Trophoblast cell (in vitro differentiated cells and primary cell): ENCODE results near the gene HPS3.

ENCODE experiments used
- DNase-seq, 2 donors: peaks; one replicate each; pipeline ENCODE4 v3.0.0-alpha.2; 2016
- H2AFZ ChIP-seq: 2 replicates; pipeline ENCODE4 v1.6.1; 2013; ENCODE audit warnings: low read length, moderate library complexity, mild to moderate bottlenecking; ENCODE audit not compliant: insufficient read depth, poor library complexity
- H2AK5ac ChIP-seq: 2 replicates; pipeline ENCODE4 v1.6.1; 2013; ENCODE audit warnings: mild to moderate bottlenecking, low read length
- H2BK120ac ChIP-seq: 2 replicates; pipeline ENCODE4 v1.6.1; 2013; ENCODE audit warnings: low read length, mild to moderate bottlenecking, moderate library complexity; ENCODE audit not compliant: insufficient read depth, poor library complexity
- H2BK12ac ChIP-seq: 2 replicates; pipeline ENCODE4 v1.6.1; 2013; ENCODE audit warnings: mild to moderate bottlenecking, low read length, moderate library complexity
- H2BK5ac ChIP-seq: 2 replicates; pipeline ENCODE4 v1.6.1; 2013; ENCODE audit warnings: low read length, low read depth, moderate library complexity, mild to moderate bottlenecking; ENCODE audit not compliant: poor library complexity
- H3K14ac ChIP-seq: 2 replicates; pipeline ENCODE4 v1.6.1; 2013; ENCODE audit warnings: mild to moderate bottlenecking, low read length
- H3K18ac ChIP-seq: 2 replicates; pipeline ENCODE4 v1.6.1; 2013; ENCODE audit warnings: mild to moderate bottlenecking, low read length
- H3K23ac ChIP-seq: 2 replicates; pipeline ENCODE4 v1.6.1; 2013; ENCODE audit warnings: low read length
- H3K27ac ChIP-seq: 2 replicates; pipeline ENCODE4 v1.5.1; 2013; ENCODE audit warnings: low read depth, mild to moderate bottlenecking, inconsistent platforms, low read length, moderate library complexity
- H3K27me3 ChIP-seq: 2 replicates; pipeline ENCODE4 v1.6.1; 2013; ENCODE audit warnings: inconsistent platforms, mild to moderate bottlenecking, low read length, moderate library complexity; ENCODE audit not compliant: insufficient read depth
- H3K36me3 ChIP-seq, 2 experiments: 1 replicate in 1 of 2; 2 replicates in 1 of 2; pipeline ENCODE4 v1.6.1; 2013; ENCODE audit warnings: low read length in 2 of 2, mild to moderate bottlenecking in 2 of 2, moderate library complexity in 1 of 2; ENCODE audit not compliant: insufficient read depth in 2 of 2, control insufficient read depth in 1 of 2
- H3K4ac ChIP-seq: 2 replicates; pipeline ENCODE4 v1.6.1; 2013; ENCODE audit warnings: low read depth, mild to moderate bottlenecking, low read length, moderate library complexity
- H3K4me1 ChIP-seq, 2 experiments: 1 replicate in 1 of 2; 2 replicates in 1 of 2; pipeline ENCODE4 v1.6.1; 2013; ENCODE audit warnings: low read length in 2 of 2, mild to moderate bottlenecking in 2 of 2, moderate library complexity in 1 of 2; ENCODE audit not compliant: insufficient read depth in 2 of 2, control insufficient read depth in 1 of 2
- H3K4me2 ChIP-seq: 2 replicates; pipeline ENCODE4 v1.6.1; 2013; ENCODE audit warnings: inconsistent platforms, mild to moderate bottlenecking, low read length, moderate library complexity
- H3K4me3 ChIP-seq: 2 replicates; pipeline ENCODE4 v1.5.1; 2013; ENCODE audit warnings: mild to moderate bottlenecking, low read depth, low read length, inconsistent platforms
- H3K79me1 ChIP-seq: one replicate; pipeline ENCODE4 v1.6.1; 2013; ENCODE audit warnings: low read length
- H3K79me2 ChIP-seq: 2 replicates; pipeline ENCODE4 v1.6.1; 2013; ENCODE audit warnings: low read length, mild to moderate bottlenecking; ENCODE audit not compliant: control insufficient read depth, insufficient read depth, poor library complexity
- H3K9ac ChIP-seq: 2 replicates; pipeline ENCODE4 v1.6.1; 2013; ENCODE audit warnings: mild to moderate bottlenecking, low read length
- H3K9me3 ChIP-seq: 2 replicates; pipeline ENCODE4 v1.6.1; 2013; ENCODE audit warnings: low read depth, mild to moderate bottlenecking, control low read depth, inconsistent platforms, low read length; ENCODE audit not compliant: insufficient read depth
- H4K12ac ChIP-seq: 2 replicates; pipeline ENCODE4 v1.6.1; 2013; ENCODE audit warnings: low read depth, mild to moderate bottlenecking, low read length, moderate library complexity
- H4K8ac ChIP-seq: 2 replicates; pipeline ENCODE4 v1.6.1; 2013; ENCODE audit warnings: low read depth, mild to moderate bottlenecking, low read length, moderate library complexity
- H4K91ac ChIP-seq: one replicate; pipeline ENCODE4 v1.6.1; 2013; ENCODE audit warnings: low read depth, mild to moderate bottlenecking, low read length, moderate library complexity
- WGBS: extraction: QIAGEN DNeasy Blood & Tissue Kit; methylation state at CpG from one replicate; pipeline ENCODE4 v1.1.7; 2013; ENCODE audit warnings: missing lambda C conversion rate; ENCODE audit not compliant: insufficient read length, insufficient coverage; ENCODE audit errors: extremely low coverage; 5-methylcytosine and 5-hydroxymethylcytosine counted together

HPS3 gene

GRCh38 chr3:149090461-149090860 is 39.0 kb upstream of the HPS3 start:
- Histone ChIP-seq H3K4me1 (peaks cover 0 to 3% of the 10 kb centered on the region in 2 experiments), H3K79me2 (peaks cover 3% of the 10 kb centered on the region), H3K4me2 (no peak overlapping the region), H4K8ac (no peak overlapping the region), H2BK120ac (no peak overlapping the region), H3K79me1 (peaks cover 5% of the 10 kb centered on the region), H3K27ac (no peak overlapping the region), H2BK5ac (no peak overlapping the region), H2AFZ (no peak overlapping the region), H3K4me3 (no peak overlapping the region), H2AK5ac (no peak overlapping the region), H3K14ac (no peak overlapping the region), H2BK12ac (no peak overlapping the region), H3K9me3 (peaks cover 3% of the 10 kb centered on the region), H3K18ac (no peak overlapping the region), H3K4ac (no peak overlapping the region), H3K36me3 (no peaks in the 10 kb centered on the region), H3K23ac (no peak overlapping the region), H4K91ac (no peak overlapping the region), H3K9ac (no peak overlapping the region), H3K27me3 (no peaks in the 10 kb centered on the region), H4K12ac (no peak overlapping the region)
- no CpG with 5 or more reads among the region's 1 CpG for WGBS
- no peak for DNase-seq

DNA sequence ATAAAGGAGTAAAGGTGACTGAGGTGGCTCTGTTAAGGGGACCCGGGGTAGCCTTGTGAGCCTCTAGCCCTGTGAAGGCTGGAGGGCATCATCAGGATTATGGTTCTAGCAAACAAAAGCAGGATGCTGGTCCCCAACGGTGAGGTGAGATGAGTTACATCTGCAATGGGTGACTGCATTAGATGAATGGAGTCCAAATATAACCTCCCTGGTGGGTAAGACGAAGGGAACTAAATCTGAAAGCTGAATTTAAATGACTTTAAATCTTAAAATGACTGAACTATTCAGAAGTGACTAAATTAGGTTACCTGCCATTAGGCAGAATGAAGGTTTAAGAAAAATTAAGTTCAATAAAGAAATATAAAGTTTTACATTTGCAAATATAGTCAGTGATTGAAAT is 38.5 kb upstream of the HPS3 start:
- Histone ChIP-seq H3K4me3 (no peak overlapping the region), H4K91ac (no peak overlapping the region), H3K14ac (no peak overlapping the region), H3K27ac (no peak overlapping the region), H3K4ac (no peak overlapping the region), H3K18ac (no peak overlapping the region), H3K4me1 (peaks cover 0 to 3% of the 10 kb centered on the region in 2 experiments), H3K9ac (no peak overlapping the region), H4K8ac (no peak overlapping the region), H4K12ac (no peak overlapping the region), H3K4me2 (no peak overlapping the region), H3K27me3 (no peaks in the 10 kb centered on the region), H2BK120ac (no peak overlapping the region), H2AFZ (no peak overlapping the region), H3K9me3 (peaks cover 3% of the 10 kb centered on the region), H2AK5ac (no peak overlapping the region), H3K79me1 (peaks cover 4% of the 10 kb centered on the region), H3K36me3 (no peaks in the 10 kb centered on the region), H2BK5ac (no peak overlapping the region), H3K23ac (no peak overlapping the region), H3K79me2 (peaks cover 3% of the 10 kb centered on the region), H2BK12ac (no peak overlapping the region)
- WGBS = no CpG with 5 or more reads among the region's 3 CpGs
- DNase-seq = no peak

GRCh38 chr3:149091983-149092382 is 37.5 kb upstream of the HPS3 start:
- Histone ChIP-seq H2BK120ac (no peak overlapping the region), H4K8ac (no peak overlapping the region), H4K91ac (no peak overlapping the region), H4K12ac (no peak overlapping the region), H2BK5ac (no peak overlapping the region), H3K4me2 (no peak overlapping the region), H3K4ac (no peak overlapping the region), H3K9ac (no peak overlapping the region), H3K36me3 (no peaks in the 10 kb centered on the region), H3K4me3 (no peak overlapping the region), H3K18ac (no peak overlapping the region), H3K23ac (no peak overlapping the region), H2AK5ac (no peak overlapping the region), H3K14ac (no peak overlapping the region), H3K79me1 (no peaks in the 10 kb centered on the region), H3K9me3 (peaks cover 3% of the 10 kb centered on the region), H3K27me3 (no peaks in the 10 kb centered on the region), H2AFZ (no peak overlapping the region), H2BK12ac (no peak overlapping the region), H3K4me1 (no peaks in the 10 kb centered on the region), H3K79me2 (no peaks in the 10 kb centered on the region), H3K27ac (no peak overlapping the region)
- no peak for DNase-seq
- WGBS = no CpG with 5 or more reads among the region's 4 CpGs

DNA sequence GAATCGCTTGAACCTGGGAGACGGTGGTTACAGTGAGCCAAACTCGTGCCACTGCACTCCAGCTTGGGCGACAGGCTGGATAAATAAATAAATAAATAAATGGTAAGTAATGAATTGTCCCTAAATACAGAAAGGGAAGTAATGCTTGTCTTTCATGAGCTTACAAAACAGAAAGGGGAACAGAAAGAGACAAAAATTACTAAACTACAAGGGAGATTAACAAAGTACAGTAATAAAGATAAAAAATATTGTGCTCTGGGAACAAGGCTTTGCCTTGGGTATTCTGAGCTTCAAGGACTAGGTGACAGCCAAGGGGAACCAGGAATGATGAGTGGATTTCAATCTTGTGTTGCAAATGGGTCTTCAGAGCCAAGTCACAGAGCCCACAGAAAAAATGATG is 34.0 kb upstream of the HPS3 start:
- H2AFZ ChIP-seq = no peak overlapping the region
- H3K4me3 ChIP-seq = no peak overlapping the region
- no peak for DNase-seq
- H3K4ac ChIP-seq = no peak overlapping the region
- no peak overlapping the region for H3K18ac ChIP-seq
- no peak overlapping the region for H3K4me2 ChIP-seq
- no peak overlapping the region for H2AK5ac ChIP-seq
- H3K36me3 ChIP-seq = no peaks in the 10 kb centered on the region
- no peak overlapping the region for H4K8ac ChIP-seq
- peaks cover 2% of the 10 kb centered on the region for H3K9me3 ChIP-seq
- no peak overlapping the region for H3K23ac ChIP-seq
- no peaks in the 10 kb centered on the region for H3K79me1 ChIP-seq
- H2BK120ac ChIP-seq = no peak overlapping the region
- H3K9ac ChIP-seq = no peak overlapping the region
- no peak overlapping the region for H2BK5ac ChIP-seq
- H4K91ac ChIP-seq = no peak overlapping the region
- no peaks in the 10 kb centered on the region for H3K79me2 ChIP-seq
- H4K12ac ChIP-seq = no peak overlapping the region
- H2BK12ac ChIP-seq = no peak overlapping the region
- H3K27ac ChIP-seq = no peak overlapping the region
- H3K4me1 ChIP-seq = no peaks in the 10 kb centered on the region
- no peaks in the 10 kb centered on the region for H3K27me3 ChIP-seq
- H3K14ac ChIP-seq = no peak overlapping the region
- no CpG with 5 or more reads among the region's 4 CpGs for WGBS
